ENCODE data around the gene TRIM63. TPM values are rescaled to one million over a fixed set of nuclear protein-coding genes. Genes with fewer than 3 reads are reported as not detected.

The TRIM63 gene
- total RNA-seq, 1 donor: not detected

- H3K4me3 ChIP-seq (ENCODE audit: low read depth, low read length): no peak overlapping the region
- DNase-seq (ENCODE audit: low read depth): no peak
- TF ChIP-seq CTCF (IDR thresholded peaks at IDR 0.05; ENCODE audit: insufficient read depth, low read depth, low read length): no peak
Measured at GRCh38 chr1:26084844-26085243, 17.4 kb upstream of the TRIM63 start.

- DNase-seq (ENCODE audit: low read depth): no peak
- no peak for TF ChIP-seq CTCF (IDR thresholded peaks at IDR 0.05; ENCODE audit: insufficient read depth, low read depth, low read length)
- no peak overlapping the region for H3K4me3 ChIP-seq (ENCODE audit: low read depth, low read length)
Measured at GRCh38 chr1:26084091-26084561, 16.7 kb upstream of the TRIM63 start.

- no peak for TF ChIP-seq CTCF (IDR thresholded peaks at IDR 0.05; ENCODE audit: insufficient read depth, low read depth, low read length)
- DNase-seq (ENCODE audit: low read depth): peak; percentile 26
- H3K4me3 ChIP-seq (ENCODE audit: low read depth, low read length): no peak overlapping the region
Measured at GRCh38 chr1:26083208-26083607, 15.8 kb upstream of the TRIM63 start.

GRCh38 chr1:26082020-26082350 lies 14.6 kb upstream of the TRIM63 start:
- no peak for TF ChIP-seq CTCF (IDR thresholded peaks at IDR 0.05; ENCODE audit: insufficient read depth, low read depth, low read length)
- DNase-seq (ENCODE audit: low read depth): no peak

GRCh38 chr1:26081267-26082019 lies 14.0 kb upstream of the TRIM63 start:
- no peak overlapping the region for H3K4me3 ChIP-seq (ENCODE audit: low read depth, low read length)
- TF ChIP-seq CTCF (IDR thresholded peaks at IDR 0.05; ENCODE audit: insufficient read depth, low read depth, low read length): no peak
- no peak for DNase-seq (ENCODE audit: low read depth)

More at GRCh38 chr1:26082020-26082350, 14.6 kb upstream of the TRIM63 start:
- no peak overlapping the region for H3K4me3 ChIP-seq (ENCODE audit: low read depth, low read length)

GRCh38 chr1:26079960-26080814 lies 12.8 kb upstream of the TRIM63 start:
- no peak for TF ChIP-seq CTCF (IDR thresholded peaks at IDR 0.05; ENCODE audit: insufficient read depth, low read depth, low read length)
- DNase-seq (ENCODE audit: low read depth): no peak
- no peak overlapping the region for H3K4me3 ChIP-seq (ENCODE audit: low read depth, low read length)

Measured in fibroblast of villous mesenchyme (primary cell).